OCI-M2 (cell line): ENCODE data around the gene TGFB2.

ENCODE experiments used
- DNase-seq: peaks from one replicate; lab custom pipeline; 2025; ENCODE audit not compliant: unreplicated experiment; lab: John Stamatoyannopoulos, UW

TGFB2 gene

DNA sequence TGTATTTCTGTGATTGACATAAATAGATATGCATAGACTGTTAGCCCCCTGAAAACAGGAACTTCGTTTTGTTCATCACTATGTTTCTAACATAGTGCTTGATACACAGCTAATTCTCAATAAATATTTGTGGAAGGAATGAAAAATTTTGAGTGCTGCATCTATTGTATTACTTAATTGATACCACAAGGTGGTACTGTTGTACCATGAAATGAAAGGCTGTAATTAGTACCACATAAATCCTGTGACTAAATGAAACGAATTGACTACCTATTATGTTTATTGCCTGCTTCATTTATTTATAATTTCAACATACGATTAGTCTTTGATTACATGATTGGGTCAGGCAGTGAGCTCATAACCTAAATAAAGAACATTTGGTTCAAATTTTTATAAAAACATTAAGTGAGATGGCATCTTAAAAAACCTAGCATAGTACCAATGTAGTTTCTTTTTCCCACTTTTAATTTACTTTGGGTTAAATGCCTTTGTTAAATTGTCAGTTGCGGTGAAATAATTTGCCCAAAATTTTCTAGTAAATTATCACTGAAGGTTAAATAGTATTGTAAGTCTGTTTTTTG is 15.0 kb upstream of the TGFB2 start:
- no peak for DNase-seq

DNA sequence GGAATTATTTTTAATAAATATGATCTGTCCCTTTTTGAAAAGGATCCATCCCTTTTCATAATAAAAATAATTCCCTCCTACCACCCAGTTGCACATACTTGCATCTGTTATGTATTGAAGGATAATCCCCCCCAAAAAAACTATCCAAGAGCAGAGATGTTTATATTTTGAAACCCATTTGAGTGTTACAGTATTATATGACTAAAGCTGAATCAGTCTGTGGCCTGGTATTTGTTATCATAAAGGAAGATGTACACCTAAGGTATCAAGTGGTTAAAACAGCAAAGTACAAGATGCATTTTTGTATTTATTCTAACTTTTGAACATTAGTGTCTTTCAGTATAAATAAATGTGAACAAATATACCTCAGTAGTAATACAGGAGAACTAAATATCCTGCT is 12.7 kb upstream of the TGFB2 start:
- no peak for DNase-seq

DNA sequence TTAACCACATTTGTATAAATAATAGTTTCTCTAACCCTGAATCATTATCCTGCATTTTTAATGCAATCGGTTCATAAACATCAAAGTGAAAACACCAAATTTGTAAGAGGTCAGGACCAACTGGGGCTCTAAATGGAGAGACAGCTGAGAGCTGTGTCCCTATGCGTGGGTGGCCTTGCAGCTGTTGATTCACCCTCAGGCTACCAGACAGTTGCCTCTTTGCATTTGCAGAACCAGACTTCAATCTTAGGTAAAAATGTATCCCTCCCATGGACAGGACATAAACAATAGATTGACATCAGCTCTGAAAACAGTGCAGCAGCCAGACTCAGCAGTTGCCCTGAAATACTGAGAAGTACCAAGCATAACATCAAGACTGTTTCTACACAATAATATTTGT is 8.8 kb upstream of the TGFB2 start:
- DNase-seq = no peak

DNA sequence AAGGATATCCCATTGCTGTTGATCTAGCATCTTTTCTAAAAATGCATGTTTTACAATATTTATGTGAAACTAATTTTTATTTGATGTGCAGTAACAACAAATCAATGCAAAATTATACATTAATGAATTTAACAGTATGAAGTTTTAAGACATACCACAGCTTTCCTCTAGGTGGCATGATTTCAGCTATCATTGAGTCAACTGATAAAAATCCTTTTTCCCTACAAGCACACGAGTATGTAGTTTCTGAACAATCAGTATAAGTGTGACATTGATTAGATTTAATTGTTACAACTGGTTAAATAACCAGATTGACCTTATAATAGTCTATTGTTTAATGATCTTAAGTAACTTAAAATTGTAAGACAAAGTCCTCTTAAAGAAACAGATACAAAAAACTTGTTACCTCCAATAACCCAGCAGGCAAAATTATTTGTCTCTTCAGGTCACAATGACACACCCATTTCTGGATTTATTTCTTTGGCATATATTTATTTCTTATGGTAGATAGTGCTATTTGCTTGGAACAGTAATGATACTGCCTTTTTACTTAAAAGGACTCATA is 5.8 kb upstream of the TGFB2 start:
- DNase-seq = no peak

DNA sequence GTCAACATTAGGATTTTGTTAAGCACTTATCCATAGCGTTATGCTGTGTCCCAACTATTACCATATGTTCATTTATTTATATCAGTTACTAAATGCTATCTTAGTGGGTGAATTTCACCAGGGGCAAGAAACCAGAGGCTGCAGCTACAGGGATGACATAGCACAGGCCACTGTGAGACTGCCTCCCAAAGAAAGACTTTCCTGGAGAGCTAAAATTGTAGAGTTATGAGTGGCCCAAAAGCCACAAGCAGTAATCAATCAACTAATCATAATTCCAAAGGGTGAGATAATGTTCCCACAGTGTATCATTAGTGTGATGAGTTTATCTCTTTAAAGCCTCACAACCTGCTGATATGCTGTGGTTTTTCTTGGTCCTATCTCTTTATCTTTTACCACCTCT is 3.8 kb upstream of the TGFB2 start:
- no peak for DNase-seq

DNA sequence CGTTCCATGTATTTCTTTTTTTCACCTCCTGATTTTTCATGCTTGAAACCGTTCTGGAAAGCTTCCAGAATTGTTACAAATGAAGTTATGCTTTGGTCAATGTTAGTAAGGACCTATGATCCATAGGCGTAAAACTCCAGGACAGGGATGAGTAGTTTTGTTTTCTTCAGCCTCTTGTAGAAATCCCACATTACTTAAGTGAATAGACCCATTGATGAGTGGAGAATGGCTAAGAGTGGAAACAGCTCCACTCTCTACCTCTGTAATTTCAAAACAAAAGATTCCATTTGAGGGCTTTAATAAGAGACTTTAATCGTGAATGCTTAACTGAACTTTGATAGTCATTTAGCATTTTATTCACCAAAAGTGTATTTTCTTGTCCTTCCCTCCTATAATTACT is 3.0 kb upstream of the TGFB2 start:
- no peak for DNase-seq

DNA sequence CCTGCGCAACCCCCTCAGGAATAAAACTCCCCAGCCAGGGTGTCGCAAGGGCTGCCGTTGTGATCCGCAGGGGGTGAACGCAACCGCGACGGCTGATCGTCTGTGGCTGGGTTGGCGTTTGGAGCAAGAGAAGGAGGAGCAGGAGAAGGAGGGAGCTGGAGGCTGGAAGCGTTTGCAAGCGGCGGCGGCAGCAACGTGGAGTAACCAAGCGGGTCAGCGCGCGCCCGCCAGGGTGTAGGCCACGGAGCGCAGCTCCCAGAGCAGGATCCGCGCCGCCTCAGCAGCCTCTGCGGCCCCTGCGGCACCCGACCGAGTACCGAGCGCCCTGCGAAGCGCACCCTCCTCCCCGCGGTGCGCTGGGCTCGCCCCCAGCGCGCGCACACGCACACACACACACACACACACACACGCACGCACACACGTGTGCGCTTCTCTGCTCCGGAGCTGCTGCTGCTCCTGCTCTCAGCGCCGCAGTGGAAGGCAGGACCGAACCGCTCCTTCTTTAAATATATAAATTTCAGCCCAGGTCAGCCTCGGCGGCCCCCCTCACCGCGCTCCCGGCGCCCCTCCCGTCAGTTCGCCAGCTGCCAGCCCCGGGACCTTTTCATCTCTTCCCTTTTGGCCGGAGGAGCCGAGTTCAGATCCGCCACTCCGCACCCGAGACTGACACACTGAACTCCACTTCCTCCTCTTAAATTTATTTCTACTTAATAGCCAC is 696 bp downstream of the TGFB2 start:
- no peak for DNase-seq

DNA sequence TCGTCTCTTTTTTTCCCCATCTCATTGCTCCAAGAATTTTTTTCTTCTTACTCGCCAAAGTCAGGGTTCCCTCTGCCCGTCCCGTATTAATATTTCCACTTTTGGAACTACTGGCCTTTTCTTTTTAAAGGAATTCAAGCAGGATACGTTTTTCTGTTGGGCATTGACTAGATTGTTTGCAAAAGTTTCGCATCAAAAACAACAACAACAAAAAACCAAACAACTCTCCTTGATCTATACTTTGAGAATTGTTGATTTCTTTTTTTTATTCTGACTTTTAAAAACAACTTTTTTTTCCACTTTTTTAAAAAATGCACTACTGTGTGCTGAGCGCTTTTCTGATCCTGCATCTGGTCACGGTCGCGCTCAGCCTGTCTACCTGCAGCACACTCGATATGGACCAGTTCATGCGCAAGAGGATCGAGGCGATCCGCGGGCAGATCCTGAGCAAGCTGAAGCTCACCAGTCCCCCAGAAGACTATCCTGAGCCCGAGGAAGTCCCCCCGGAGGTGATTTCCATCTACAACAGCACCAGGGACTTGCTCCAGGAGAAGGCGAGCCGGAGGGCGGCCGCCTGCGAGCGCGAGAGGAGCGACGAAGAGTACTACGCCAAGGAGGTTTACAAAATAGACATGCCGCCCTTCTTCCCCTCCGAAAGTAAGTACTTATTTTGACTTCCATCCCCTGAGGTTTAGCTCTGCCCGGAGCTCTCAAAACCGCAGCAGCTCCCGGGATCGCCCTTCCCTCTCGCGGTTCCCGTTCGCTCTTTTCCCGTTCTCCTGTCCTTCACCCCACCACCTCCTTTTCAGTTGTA is 1.5 kb downstream of the TGFB2 start:
- no peak for DNase-seq

DNA sequence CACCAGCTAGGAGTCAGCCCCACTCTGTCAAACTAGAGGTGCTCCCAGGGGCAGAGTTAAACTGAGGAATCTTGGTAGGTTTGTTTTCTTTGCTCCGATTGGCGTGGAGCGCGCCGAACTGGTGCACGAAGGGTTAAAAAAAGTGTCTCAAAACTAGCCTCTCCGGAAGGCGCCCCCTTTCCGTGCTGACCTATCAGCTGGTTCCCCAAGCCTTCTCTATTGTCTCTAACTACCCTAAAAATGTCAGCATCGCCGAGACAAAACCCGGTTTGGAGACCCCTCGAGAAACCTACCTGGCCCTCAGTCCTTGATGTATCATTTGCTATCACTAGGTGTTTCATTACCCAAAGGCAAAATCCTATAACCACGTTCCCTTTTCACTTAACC is 2.2 kb downstream of the TGFB2 start:
- no peak for DNase-seq

DNA sequence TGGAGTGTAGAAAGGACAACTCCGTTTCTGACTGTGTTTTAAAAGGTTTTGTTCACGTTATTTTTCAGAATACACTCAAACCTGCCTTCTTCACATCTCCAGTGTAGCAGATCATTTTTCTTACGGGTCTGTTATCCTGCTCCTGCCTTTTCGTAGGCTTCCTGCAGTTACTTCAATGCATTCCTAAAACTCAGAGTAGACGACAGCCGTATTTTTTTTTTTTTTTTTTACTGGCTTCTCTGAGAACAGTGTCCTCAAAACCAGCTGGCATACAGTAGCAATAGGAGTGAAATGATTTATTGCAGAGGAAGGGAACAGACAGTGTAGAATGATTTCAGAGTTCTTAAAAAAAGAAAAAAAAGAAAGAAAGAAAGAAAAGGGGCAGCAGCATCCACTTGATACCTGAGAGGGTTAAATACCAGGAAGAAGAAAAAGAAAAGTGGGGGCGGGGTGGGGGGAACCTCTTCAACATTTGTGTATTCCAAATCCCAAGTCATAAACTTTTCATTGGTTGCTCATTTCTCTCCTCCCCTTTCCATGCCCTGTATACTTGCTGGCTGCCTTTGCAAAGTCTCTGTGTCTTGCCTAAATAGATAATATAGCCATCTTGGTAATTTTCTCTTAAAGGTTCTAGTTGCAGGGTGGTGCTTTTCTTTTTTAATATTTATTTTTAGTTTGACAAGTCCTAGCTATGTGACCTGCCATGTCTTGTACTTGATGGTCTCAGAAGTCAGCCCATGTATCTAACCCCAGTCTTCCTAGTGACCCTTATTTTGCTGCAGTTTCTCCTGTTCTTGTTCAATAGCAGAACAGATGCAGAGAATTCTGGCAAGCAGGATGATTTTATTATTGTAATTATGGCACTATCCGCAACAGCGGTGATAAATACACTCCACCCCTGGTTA is 2.8 kb downstream of the TGFB2 start:
- no peak for DNase-seq

DNA sequence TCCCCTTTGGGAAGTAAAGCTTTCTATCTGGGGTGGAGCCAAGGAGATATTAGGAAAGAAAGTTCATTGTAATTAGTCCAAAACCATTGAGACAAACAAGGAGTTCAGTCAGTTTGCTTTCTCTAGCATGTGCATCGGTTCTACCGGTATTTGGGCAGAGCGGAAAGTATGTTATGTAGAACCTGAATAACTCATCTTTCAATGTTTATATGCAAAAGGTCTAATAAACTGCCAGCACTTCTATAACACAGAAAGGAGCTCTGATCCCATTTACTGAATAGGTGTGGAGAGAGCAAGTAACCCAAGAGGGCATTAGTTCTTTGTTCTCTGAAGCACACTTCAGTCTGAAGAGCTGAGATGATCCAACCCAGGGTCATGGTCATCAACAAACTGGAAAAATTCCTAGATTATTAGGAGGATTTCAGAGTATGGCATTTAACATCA is 3.5 kb downstream of the TGFB2 start:
- DNase-seq = no peak

DNA sequence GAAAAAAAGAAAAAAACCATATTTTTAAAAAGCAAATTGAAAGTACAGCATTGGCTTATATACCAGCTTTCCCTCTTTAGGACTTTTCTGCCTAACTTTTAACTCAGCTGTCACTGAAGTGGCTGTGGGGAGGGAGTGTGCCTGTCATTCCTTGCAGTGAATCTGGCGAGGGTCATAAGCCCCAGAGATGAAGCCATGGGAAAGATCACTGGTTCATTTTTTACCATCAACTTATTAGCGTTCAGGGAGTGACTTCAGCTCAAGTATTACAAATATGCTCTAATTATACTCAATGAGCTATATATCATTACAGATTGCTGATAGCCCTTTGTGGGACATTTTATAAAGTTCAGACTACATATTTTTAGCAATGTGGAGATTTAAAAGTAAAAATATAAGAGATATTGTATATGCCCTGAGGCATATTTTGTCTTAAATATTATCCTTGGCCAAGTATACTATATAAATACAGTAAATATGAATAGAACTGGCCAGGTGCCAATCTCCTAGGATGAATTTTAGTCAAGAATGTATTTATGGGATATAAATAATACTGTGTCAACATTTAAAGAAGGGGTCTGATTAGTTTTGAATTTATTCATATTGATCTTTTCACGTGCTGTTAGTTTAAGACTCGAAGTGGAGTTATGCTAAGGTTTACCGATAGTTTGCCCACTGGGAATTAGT is 4.4 kb downstream of the TGFB2 start:
- DNase-seq = no peak

DNA sequence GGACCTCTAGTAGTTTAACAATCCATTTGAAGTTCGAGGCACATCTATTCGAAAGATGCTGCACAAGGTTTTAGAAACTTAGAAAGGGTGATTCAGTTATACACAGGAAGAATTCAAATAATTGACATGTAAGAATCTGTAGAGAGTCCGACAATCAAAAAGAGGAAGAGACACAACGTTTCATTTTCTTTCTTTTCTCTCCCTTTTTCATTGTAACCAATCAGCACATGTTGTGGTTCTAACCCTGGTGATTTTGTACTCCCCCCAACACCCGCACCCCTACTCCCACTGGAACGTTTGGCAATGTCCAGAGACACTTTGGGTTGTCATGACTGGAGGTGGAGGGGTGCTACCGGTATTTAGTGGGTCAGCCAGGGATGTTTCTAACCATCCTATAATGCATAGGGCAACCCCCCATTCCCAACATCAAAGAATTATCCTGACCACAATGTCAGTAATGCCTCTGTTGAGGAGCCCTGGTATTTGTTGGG is 4.9 kb downstream of the TGFB2 start:
- DNase-seq = no peak

DNA sequence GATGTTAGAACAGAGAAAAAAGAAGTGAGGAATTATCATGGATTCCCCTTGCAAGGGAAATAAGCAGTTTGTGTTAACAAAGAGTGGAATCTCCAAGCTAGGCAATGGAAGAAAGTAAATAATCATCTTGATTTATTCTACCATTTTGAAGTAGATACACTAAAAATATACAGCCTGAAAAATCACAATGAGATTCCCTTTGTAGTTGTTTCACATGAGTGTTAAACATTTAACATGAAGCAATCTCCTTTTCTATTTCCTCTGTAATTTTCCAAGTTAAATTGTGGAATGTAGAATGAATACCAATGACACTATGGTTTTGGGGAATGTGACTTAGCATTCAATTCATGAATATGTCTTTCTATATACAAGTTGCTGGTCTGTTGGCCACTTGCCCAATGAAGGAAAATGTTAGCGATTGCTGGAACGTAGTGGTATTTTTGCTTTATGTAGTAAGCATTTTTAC is 5.7 kb downstream of the TGFB2 start:
- no peak for DNase-seq

DNA sequence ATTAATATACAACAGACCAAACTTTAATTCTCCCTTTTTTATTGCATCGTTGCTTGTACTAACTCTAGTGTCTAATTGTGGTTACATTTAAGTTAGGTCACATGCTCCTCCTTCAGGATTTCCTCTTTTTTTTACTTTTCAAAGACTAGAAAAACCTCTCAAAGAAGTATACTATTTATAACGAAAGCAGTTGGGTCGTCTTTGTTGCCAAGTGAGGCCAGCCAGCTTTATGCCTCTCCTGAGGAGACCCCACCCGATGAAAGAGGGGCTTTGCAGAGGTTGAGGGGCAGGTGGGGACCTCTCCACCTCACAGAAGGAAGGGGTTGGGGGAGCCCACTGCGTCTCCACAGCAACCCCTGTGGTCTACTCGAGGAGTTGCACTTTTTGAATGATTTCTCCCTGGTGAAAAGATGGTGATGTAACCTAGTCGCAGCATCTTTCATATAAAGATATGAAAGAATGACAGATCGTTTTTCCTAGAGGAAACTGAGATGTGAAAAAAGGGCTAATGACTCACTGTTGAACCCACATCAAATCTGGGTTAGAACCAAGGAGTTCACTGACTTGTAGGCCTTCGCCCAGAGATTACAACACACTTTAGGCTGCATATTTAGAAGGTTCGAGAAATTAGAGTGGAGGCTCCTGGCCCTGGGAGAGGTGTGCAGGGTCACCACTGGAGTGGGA is 6.4 kb downstream of the TGFB2 start:
- no peak for DNase-seq

DNA sequence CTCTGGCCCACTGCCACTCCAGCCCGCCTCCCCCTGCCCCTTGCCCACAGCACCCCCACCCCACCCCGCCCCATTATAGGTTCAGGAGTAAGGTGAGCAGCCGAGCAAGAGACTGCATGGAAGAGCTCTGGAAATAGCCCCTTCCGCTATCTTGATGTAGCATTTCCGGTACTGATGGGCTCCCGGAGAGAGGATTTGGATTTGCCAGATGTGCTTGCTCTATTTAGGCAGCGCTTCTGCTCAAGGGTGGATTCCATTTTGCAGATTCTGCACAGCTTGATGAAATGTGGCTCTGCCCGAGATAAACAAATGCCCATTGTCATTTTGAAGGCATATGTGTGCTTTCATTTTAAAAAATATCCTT is 6.9 kb downstream of the TGFB2 start:
- DNase-seq = no peak

DNA sequence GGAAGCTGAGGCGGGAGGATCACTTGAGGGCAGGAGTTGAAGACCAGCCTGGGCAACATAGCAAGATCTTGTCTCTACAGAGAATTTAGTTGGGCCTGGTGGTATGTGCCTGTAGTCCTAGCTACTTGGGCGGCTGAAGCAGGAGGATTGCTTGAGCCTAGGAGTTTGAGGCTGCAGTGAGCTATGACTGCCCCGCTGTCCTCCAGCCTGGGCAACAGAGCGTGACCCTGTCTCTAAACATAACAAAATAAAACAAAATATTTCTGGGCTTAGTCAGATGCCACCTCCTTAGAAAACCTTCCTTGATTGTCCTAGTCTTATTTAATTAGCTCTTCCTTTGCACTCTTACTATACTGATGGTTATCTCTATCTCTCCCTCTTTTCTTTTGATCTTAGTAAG is 8.5 kb downstream of the TGFB2 start:
- no peak for DNase-seq

DNA sequence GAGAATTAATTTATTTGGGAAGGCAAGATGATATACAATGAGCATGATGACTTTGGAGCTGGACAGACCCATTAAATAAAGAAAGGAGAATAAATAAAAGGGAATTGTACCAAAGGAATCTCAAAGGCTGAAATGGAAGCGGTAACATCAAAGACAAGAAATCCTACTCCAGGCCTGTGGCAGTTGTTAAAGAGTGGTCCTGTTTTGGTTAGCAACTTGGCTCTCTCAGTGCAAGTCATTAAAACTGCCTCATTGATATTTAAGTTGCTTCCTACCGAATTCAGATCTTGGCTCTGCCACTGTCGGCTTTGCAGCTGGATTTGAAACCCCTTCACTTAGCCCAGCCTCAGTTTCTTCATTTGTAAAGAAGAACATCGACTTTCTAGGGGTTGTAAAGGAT is 10.1 kb downstream of the TGFB2 start:
- no peak for DNase-seq

DNA sequence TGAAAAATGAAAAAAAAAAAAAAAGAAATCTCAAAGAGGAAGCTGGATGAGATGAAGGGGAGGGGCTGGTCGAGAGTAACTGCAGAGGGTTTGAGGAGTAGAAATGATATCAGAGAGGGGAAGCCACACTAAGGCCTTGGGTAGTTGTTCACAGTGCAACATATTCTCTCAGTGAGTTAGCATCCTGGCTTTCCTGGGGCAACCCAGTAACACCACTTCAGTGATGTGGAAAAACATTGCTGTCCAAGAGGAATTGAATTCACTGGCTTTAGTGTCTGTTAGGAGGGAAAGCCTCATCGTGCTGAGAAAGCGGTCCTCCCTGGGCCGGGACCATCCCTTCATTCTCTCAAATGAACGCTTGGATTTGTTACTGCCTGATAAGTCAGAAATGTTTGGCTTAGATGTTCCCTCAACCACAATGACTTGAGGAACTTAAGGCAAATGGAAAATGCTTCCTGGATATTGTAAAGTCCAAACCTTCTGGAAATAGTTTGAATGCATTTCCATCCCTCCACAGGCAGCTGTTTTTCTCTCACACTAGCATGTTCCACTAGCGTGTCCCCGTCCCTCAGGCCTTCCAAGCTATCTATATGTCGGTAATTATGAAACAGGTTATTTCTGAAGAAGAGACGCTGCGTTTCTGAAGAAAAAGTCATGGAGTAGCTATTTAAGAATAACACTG is 12.2 kb downstream of the TGFB2 start:
- no peak for DNase-seq
